ENCODE data around the gene ALDH7A1. TPM values are rescaled to one million over a fixed set of nuclear protein-coding genes. Genes with fewer than 3 reads are reported as not detected.
A peak's percentile ranks its signal among the peaks of the same experiment; 100 is the strongest.
"Not testable (repeated sequence)": the region's sequence is repeated elsewhere in the genome, so short reads cannot be mapped to it uniquely, and the experiment has no call there.

ALDH7A1 gene
- total and polyA plus RNA-seq, 4 donors = 49.1 to 112 (median 85.2) TPM

- H3K4me1 ChIP-seq (ENCODE audit: control insufficient read depth, insufficient read depth, low read length) = peaks cover 6% of the 10 kb centered on the region
- H3K27ac ChIP-seq (ENCODE audit: low read depth, low read length) = no peak overlapping the region
- H3K9me3 ChIP-seq (ENCODE audit: control insufficient read depth, insufficient read depth, low read length) = no peaks in the 10 kb centered on the region
Observed at GRCh38 chr5:126526493-126526892, 68.5 kb downstream of the ALDH7A1 start.

GRCh38 chr5:126525630-126526245 lies 69.3 kb downstream of the ALDH7A1 start:
- no peak overlapping the region for H3K4me3 ChIP-seq (ENCODE audit: low read depth, low read length)
- WGBS (ENCODE audit: insufficient coverage) = 50% methylated on average over 3 of the region's 5 CpGs
- DNase-seq (ENCODE audit: low read depth in 4 of 6, low spot score in 6 of 6) = peak in 1 of 6 donors; percentile 56
- H3K27me3 ChIP-seq (ENCODE audit: control insufficient read depth, insufficient read depth, low read length) = no peaks in the 10 kb centered on the region
- peak overlapping the region; percentile 16 for H3K27ac ChIP-seq (ENCODE audit: low read depth, low read length)
- peaks cover 7% of the 10 kb centered on the region for H3K4me1 ChIP-seq (ENCODE audit: control insufficient read depth, insufficient read depth, low read length)
- no peaks in the 10 kb centered on the region for H3K9me3 ChIP-seq (ENCODE audit: control insufficient read depth, insufficient read depth, low read length)
- H3K36me3 ChIP-seq (ENCODE audit: control insufficient read depth, insufficient read depth, low read length) = no peaks in the 10 kb centered on the region

More at GRCh38 chr5:126526493-126526892, 68.5 kb downstream of the ALDH7A1 start:
- Histone ChIP-seq H3K36me3 (ENCODE audit: control insufficient read depth, insufficient read depth, low read length) (no peaks in the 10 kb centered on the region), H3K27me3 (ENCODE audit: control insufficient read depth, insufficient read depth, low read length) (no peaks in the 10 kb centered on the region), H3K4me3 (ENCODE audit: low read depth, low read length) (no peak overlapping the region)
- DNase-seq (ENCODE audit: low read depth in 4 of 6, low spot score in 6 of 6) = no peak

GRCh38 chr5:126523818-126524510 lies 71.1 kb downstream of the ALDH7A1 start:
- Histone ChIP-seq H3K27ac (ENCODE audit: low read depth, low read length) (peak overlapping the region; percentile 57), H3K9me3 (ENCODE audit: control insufficient read depth, insufficient read depth, low read length) (no peaks in the 10 kb centered on the region)
- 71% methylated on average over 1 of the region's 8 CpGs for WGBS (ENCODE audit: insufficient coverage)

GRCh38 chr5:126521130-126521529 lies 73.9 kb downstream of the ALDH7A1 start:
- DNase-seq (ENCODE audit: low read depth in 4 of 6, low spot score in 6 of 6) = no peak
- Histone ChIP-seq H3K9me3 (ENCODE audit: control insufficient read depth, insufficient read depth, low read length) (no peaks in the 10 kb centered on the region), H3K36me3 (ENCODE audit: control insufficient read depth, insufficient read depth, low read length) (no peaks in the 10 kb centered on the region), H3K4me1 (ENCODE audit: control insufficient read depth, insufficient read depth, low read length) (peaks cover 12% of the 10 kb centered on the region), H3K27me3 (ENCODE audit: control insufficient read depth, insufficient read depth, low read length) (no peaks in the 10 kb centered on the region), H3K4me3 (ENCODE audit: low read depth, low read length) (no peak overlapping the region), H3K27ac (ENCODE audit: low read depth, low read length) (peak overlapping the region; percentile 33)

More at GRCh38 chr5:126523818-126524510, 71.1 kb downstream of the ALDH7A1 start:
- Histone ChIP-seq H3K27me3 (ENCODE audit: control insufficient read depth, insufficient read depth, low read length) (no peaks in the 10 kb centered on the region), H3K4me1 (ENCODE audit: control insufficient read depth, insufficient read depth, low read length) (peaks cover 12% of the 10 kb centered on the region), H3K36me3 (ENCODE audit: control insufficient read depth, insufficient read depth, low read length) (no peaks in the 10 kb centered on the region), H3K4me3 (ENCODE audit: low read depth, low read length) (no peak overlapping the region)
- peak in 2 of 6 donors; percentile 6 to 56 for DNase-seq (ENCODE audit: low read depth in 4 of 6, low spot score in 6 of 6)

GRCh38 chr5:126520593-126520953 lies 74.4 kb downstream of the ALDH7A1 start:
- Histone ChIP-seq H3K27me3 (ENCODE audit: control insufficient read depth, insufficient read depth, low read length) (no peaks in the 10 kb centered on the region), H3K27ac (ENCODE audit: low read depth, low read length) (peak overlapping the region; percentile 87), H3K9me3 (ENCODE audit: control insufficient read depth, insufficient read depth, low read length) (no peaks in the 10 kb centered on the region), H3K36me3 (ENCODE audit: control insufficient read depth, insufficient read depth, low read length) (no peaks in the 10 kb centered on the region), H3K4me3 (ENCODE audit: low read depth, low read length) (no peak overlapping the region), H3K4me1 (ENCODE audit: control insufficient read depth, insufficient read depth, low read length) (peaks cover 12% of the 10 kb centered on the region)
- DNase-seq (ENCODE audit: low read depth in 4 of 6, low spot score in 6 of 6) = no peak

GRCh38 chr5:126519637-126520592 lies 75.1 kb downstream of the ALDH7A1 start:
- H3K4me3 ChIP-seq (ENCODE audit: low read depth, low read length) = no peak overlapping the region
- H3K36me3 ChIP-seq (ENCODE audit: control insufficient read depth, insufficient read depth, low read length) = no peaks in the 10 kb centered on the region
- no peaks in the 10 kb centered on the region for H3K9me3 ChIP-seq (ENCODE audit: control insufficient read depth, insufficient read depth, low read length)
- 29% methylated on average over 3 of the region's 6 CpGs for WGBS (ENCODE audit: insufficient coverage)
- H3K27me3 ChIP-seq (ENCODE audit: control insufficient read depth, insufficient read depth, low read length) = no peaks in the 10 kb centered on the region
- H3K4me1 ChIP-seq (ENCODE audit: control insufficient read depth, insufficient read depth, low read length) = peaks cover 12% of the 10 kb centered on the region
- peak in 3 of 6 donors; percentile 33 to 79 (median 70) for DNase-seq (ENCODE audit: low read depth in 4 of 6, low spot score in 6 of 6)
- peak overlapping the region; percentile 87 for H3K27ac ChIP-seq (ENCODE audit: low read depth, low read length)

GRCh38 chr5:126519223-126519622 lies 75.8 kb downstream of the ALDH7A1 start:
- WGBS (ENCODE audit: insufficient coverage) = no CpG with 5 or more reads among the region's 4 CpGs
- peak overlapping the region; percentile 87 for H3K27ac ChIP-seq (ENCODE audit: low read depth, low read length)
- H3K4me1 ChIP-seq (ENCODE audit: control insufficient read depth, insufficient read depth, low read length) = peaks cover 12% of the 10 kb centered on the region
- H3K36me3 ChIP-seq (ENCODE audit: control insufficient read depth, insufficient read depth, low read length); H3K9me3 ChIP-seq (ENCODE audit: control insufficient read depth, insufficient read depth, low read length); DNase-seq (ENCODE audit: low read depth in 4 of 6, low spot score in 6 of 6); H3K4me3 ChIP-seq (ENCODE audit: low read depth, low read length); H3K27me3 ChIP-seq (ENCODE audit: control insufficient read depth, insufficient read depth, low read length): not testable (repeated sequence)

GRCh38 chr5:126516852-126517251 lies 78.2 kb downstream of the ALDH7A1 start:
- Histone ChIP-seq H3K27ac (ENCODE audit: low read depth, low read length) (peak overlapping the region; percentile 4), H3K9me3 (ENCODE audit: control insufficient read depth, insufficient read depth, low read length) (no peaks in the 10 kb centered on the region), H3K4me3 (ENCODE audit: low read depth, low read length) (no peak overlapping the region)

GRCh38 chr5:126516133-126516532 lies 78.9 kb downstream of the ALDH7A1 start:
- no CpG with 5 or more reads among the region's 1 CpG for WGBS (ENCODE audit: insufficient coverage)
- peaks cover 9% of the 10 kb centered on the region for H3K4me1 ChIP-seq (ENCODE audit: control insufficient read depth, insufficient read depth, low read length)
- H3K36me3 ChIP-seq (ENCODE audit: control insufficient read depth, insufficient read depth, low read length) = no peaks in the 10 kb centered on the region
- no peaks in the 10 kb centered on the region for H3K27me3 ChIP-seq (ENCODE audit: control insufficient read depth, insufficient read depth, low read length)
- H3K4me3 ChIP-seq (ENCODE audit: low read depth, low read length) = no peak overlapping the region
- H3K9me3 ChIP-seq (ENCODE audit: control insufficient read depth, insufficient read depth, low read length) = no peaks in the 10 kb centered on the region
- H3K27ac ChIP-seq (ENCODE audit: low read depth, low read length) = peak overlapping the region; percentile 4
- peak in 3 of 6 donors; percentile 54 to 91 (median 78) for DNase-seq (ENCODE audit: low read depth in 4 of 6, low spot score in 6 of 6)

More at GRCh38 chr5:126516852-126517251, 78.2 kb downstream of the ALDH7A1 start:
- H3K4me1 ChIP-seq (ENCODE audit: control insufficient read depth, insufficient read depth, low read length) = peaks cover 12% of the 10 kb centered on the region
- no peaks in the 10 kb centered on the region for H3K36me3 ChIP-seq (ENCODE audit: control insufficient read depth, insufficient read depth, low read length)
- H3K27me3 ChIP-seq (ENCODE audit: control insufficient read depth, insufficient read depth, low read length) = no peaks in the 10 kb centered on the region
- no peak for DNase-seq (ENCODE audit: low read depth in 4 of 6, low spot score in 6 of 6)

Data from spinal cord (tissue), 10 donors.